Activated effector memory CD4-positive, alpha-beta T cell treated with anti-CD3 and anti-CD28 coated beads, Interleukin-2, amount 50 U/mL, for 16 hours (primary cell): ENCODE measurements around the gene PDAP1.
"Not testable (repeated sequence)": the region's sequence is repeated elsewhere in the genome, so short reads cannot be mapped to it uniquely, and the experiment has no call there.

Experiments used
- DNase-seq: peaks from one replicate; pipeline ENCODE4 v3.0.0-alpha.2; 2020

The PDAP1 gene

GRCh38 chr7:99395616-99396327 is 12.6 kb downstream of the PDAP1 start:
- no peak for DNase-seq

- DNase-seq: no peak
These were observed 14.3 kb downstream of the PDAP1 start for GRCh38 chr7:99394188-99394502.

- no peak for DNase-seq
These were observed 14.8 kb downstream of the PDAP1 start for GRCh38 chr7:99393355-99394187.

GRCh38 chr7:99392659-99393354 is 15.6 kb downstream of the PDAP1 start:
- peak; percentile 93 for DNase-seq

- no peak for DNase-seq
These were observed 16.4 kb downstream of the PDAP1 start for GRCh38 chr7:99392046-99392445.

- no peak for DNase-seq
These were observed 17.3 kb downstream of the PDAP1 start for GRCh38 chr7:99390941-99391602.

GRCh38 chr7:99389772-99390171 is 18.6 kb downstream of the PDAP1 start:
- DNase-seq: no peak

GRCh38 chr7:99387912-99388311 is 20.5 kb downstream of the PDAP1 start:
- DNase-seq: no peak

- DNase-seq: not testable (repeated sequence)
These were observed 21.2 kb downstream of the PDAP1 start for GRCh38 chr7:99387239-99387635.

- DNase-seq: no peak
These were observed 21.7 kb downstream of the PDAP1 start for GRCh38 chr7:99386584-99387238.

- DNase-seq: no peak
These were observed 22.8 kb downstream of the PDAP1 start for GRCh38 chr7:99385564-99385963.

- no peak for DNase-seq
These were observed 23.9 kb downstream of the PDAP1 start for GRCh38 chr7:99384523-99384922.

- DNase-seq: no peak
These were observed 24.5 kb downstream of the PDAP1 start for GRCh38 chr7:99383791-99384370.

- DNase-seq: no peak
These were observed 25.2 kb downstream of the PDAP1 start for GRCh38 chr7:99383203-99383602.

- no peak for DNase-seq
These were observed 26.7 kb downstream of the PDAP1 start for GRCh38 chr7:99381664-99382075.

GRCh38 chr7:99380823-99381663 is 27.4 kb downstream of the PDAP1 start:
- DNase-seq: peak; percentile 96

GRCh38 chr7:99380032-99380822 is 28.2 kb downstream of the PDAP1 start:
- DNase-seq: peak; percentile 76

- not testable (repeated sequence) for DNase-seq
These were observed 28.7 kb downstream of the PDAP1 start for GRCh38 chr7:99379693-99380031.

GRCh38 chr7:99379043-99379577 is 29.3 kb downstream of the PDAP1 start:
- peak; percentile 84 for DNase-seq
